DND-41 (cell line): ENCODE results near the gene IL6R.

Experiments used
- ATAC-seq: fragments of 200-7000 bp; cut with Tn5 transposase; 3 replicates; pipeline ENCODE4 v1.9.1; 2021; ENCODE audit warnings: low read depth; ENCODE audit not compliant: insufficient read depth
- DNase-seq: peaks from one replicate; pipeline ENCODE4 v3.0.0-alpha.2; 2020
- H2AFZ ChIP-seq: 2 replicates; pipeline ENCODE4 v1.6.0; 2012; ENCODE audit warnings: low read depth, low read length
- H3K27ac ChIP-seq: 2 replicates; pipeline ENCODE4 v1.5.1; 2012; ENCODE audit warnings: low read length, inconsistent platforms
- H3K27me3 ChIP-seq: fragments of 200-600 bp; sonication (generic); 2 replicates; pipeline ENCODE4 v1.6.0; 2012; ENCODE audit warnings: low read length, mild to moderate bottlenecking, inconsistent platforms; ENCODE audit not compliant: insufficient read depth, poor library complexity
- H3K36me3 ChIP-seq: 2 replicates; pipeline ENCODE4 v1.5.1; 2012; ENCODE audit warnings: low read length, inconsistent platforms; ENCODE audit not compliant: insufficient read depth
- H3K4me1 ChIP-seq: 2 replicates; pipeline ENCODE4 v1.5.1; 2012; ENCODE audit warnings: mild to moderate bottlenecking, low read length; ENCODE audit not compliant: insufficient read depth
- H3K4me2 ChIP-seq: 2 replicates; pipeline ENCODE4 v1.6.0; 2012; ENCODE audit warnings: mild to moderate bottlenecking, moderate library complexity, low read length, inconsistent platforms; ENCODE audit not compliant: insufficient read depth
- H3K4me3 ChIP-seq, 2 experiments: fragments of 200-600 bp in 1 of 2; shearing (Covaris generic) in 1 of 2; 2 replicates each; pipeline ENCODE4 v1.5.1; 2012 to 2016; ENCODE audit warnings: inconsistent platforms in 2 of 2, low read length in 2 of 2, mild to moderate bottlenecking in 2 of 2, low read depth in 1 of 2, moderate library complexity in 1 of 2
- H3K79me2 ChIP-seq: 2 replicates; pipeline ENCODE4 v1.6.0; 2012; ENCODE audit warnings: low read length, inconsistent platforms; ENCODE audit not compliant: insufficient read depth
- H3K9ac ChIP-seq: 2 replicates; pipeline ENCODE4 v1.6.0; 2012; ENCODE audit warnings: low read depth, mild to moderate bottlenecking, inconsistent platforms, low read length, moderate library complexity
- H3K9me3 ChIP-seq: 2 replicates; pipeline ENCODE4 v1.5.1; 2012; ENCODE audit warnings: low read length, moderate library complexity, mild to moderate bottlenecking, inconsistent platforms; ENCODE audit not compliant: insufficient read depth, severe bottlenecking
- H4K20me1 ChIP-seq: 2 replicates; pipeline ENCODE4 v1.6.0; 2012; ENCODE audit warnings: low read length; ENCODE audit not compliant: insufficient read depth
- EZH2 ChIP-seq: IDR thresholded peaks from 3 replicates; pipeline ENCODE4 v1.6.1; 2012; ENCODE audit warnings: borderline replicate concordance, low read depth, mild to moderate bottlenecking, moderate library complexity, low read length, inconsistent platforms; ENCODE audit not compliant: severe bottlenecking
- TF ChIP-seq, protein P1 (sequence below): IDR thresholded peaks from 2 replicates; pipeline ENCODE4 v1.5.1; 2012; ENCODE audit warnings: borderline replicate concordance, low read length, moderate library complexity, mild to moderate bottlenecking; ENCODE audit not compliant: poor library complexity, severe bottlenecking; ENCODE audit errors: extremely low read depth

Gene IL6R

DNA sequence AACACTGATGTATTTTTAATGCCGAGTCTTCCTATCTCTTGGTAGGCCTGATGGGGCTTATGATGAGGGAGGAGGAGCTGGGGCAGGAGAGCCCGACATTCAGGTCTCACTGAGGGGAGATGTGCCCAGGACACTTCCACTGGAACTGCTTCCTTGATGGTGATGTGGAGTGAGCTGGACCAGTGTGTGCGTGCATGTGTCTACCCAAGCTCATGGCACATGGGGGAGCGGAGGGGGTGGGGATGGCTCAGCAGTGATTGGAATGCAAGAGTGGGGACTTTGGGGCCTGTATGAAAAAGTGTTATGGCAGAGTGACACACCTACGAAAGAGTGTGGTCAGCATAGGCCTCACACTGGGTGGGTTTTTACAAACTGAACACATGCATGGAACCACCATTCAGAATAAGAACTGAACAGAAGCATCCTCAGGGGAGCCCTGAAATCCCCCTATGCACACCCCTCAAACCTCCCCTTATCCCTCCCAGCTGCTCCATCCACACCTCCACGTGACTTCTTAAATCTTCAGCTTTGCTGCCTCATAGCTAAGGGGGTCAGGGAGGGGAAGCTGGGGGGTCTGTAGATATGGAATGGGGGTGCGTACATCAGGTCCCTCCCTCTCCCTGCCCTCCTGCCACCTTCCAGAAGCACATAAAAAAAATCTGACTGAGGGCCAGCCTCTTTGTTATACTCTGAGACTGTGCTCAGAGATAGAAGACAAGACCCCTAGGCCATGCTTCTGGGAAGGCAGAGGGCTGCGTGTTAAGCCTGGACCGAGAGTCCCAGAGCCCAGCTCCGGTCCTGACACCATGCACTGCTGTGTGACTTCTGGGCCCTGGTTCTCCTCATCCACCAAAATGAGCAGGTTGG, 11.6 kb downstream of the IL6R start:
- peaks cover 7% of the 10 kb centered on the region for H3K27me3 ChIP-seq
- ATAC-seq (no peak), DNase-seq (no peak)
- no peak overlapping the region for H3K4me2 ChIP-seq
- H3K9ac ChIP-seq = no peak overlapping the region
- H3K4me1 ChIP-seq = no peaks in the 10 kb centered on the region
- no peaks in the 10 kb centered on the region for H4K20me1 ChIP-seq
- TF ChIP-seq, protein P1, sequence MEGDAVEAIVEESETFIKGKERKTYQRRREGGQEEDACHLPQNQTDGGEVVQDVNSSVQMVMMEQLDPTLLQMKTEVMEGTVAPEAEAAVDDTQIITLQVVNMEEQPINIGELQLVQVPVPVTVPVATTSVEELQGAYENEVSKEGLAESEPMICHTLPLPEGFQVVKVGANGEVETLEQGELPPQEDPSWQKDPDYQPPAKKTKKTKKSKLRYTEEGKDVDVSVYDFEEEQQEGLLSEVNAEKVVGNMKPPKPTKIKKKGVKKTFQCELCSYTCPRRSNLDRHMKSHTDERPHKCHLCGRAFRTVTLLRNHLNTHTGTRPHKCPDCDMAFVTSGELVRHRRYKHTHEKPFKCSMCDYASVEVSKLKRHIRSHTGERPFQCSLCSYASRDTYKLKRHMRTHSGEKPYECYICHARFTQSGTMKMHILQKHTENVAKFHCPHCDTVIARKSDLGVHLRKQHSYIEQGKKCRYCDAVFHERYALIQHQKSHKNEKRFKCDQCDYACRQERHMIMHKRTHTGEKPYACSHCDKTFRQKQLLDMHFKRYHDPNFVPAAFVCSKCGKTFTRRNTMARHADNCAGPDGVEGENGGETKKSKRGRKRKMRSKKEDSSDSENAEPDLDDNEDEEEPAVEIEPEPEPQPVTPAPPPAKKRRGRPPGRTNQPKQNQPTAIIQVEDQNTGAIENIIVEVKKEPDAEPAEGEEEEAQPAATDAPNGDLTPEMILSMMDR = no peak
- TF ChIP-seq EZH2 = no peak
- H2AFZ ChIP-seq = no peak overlapping the region
- no peaks in the 10 kb centered on the region for H3K9me3 ChIP-seq
- H3K36me3 ChIP-seq = no peaks in the 10 kb centered on the region
- no peak overlapping the region for H3K4me3 ChIP-seq
- no peaks in the 10 kb centered on the region for H3K79me2 ChIP-seq
- no peak overlapping the region for H3K27ac ChIP-seq

DNA sequence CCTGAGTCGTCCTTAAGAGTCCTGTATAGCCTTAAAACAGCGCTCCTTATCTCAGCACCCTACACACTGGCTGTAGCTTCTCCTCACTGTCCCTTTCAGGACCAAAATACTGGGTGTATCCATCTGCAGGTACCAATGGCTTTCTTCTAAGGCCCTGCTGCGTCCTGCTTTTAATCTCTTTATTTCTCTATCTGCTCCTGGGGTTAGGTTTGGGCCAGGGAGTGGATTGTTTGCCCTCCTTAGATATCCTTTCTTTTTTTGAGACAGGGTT, 12.1 kb downstream of the IL6R start:
- no peak for DNase-seq
- no peak overlapping the region for H3K27ac ChIP-seq
- no peak overlapping the region for H3K4me3 ChIP-seq
- no peaks in the 10 kb centered on the region for H3K4me1 ChIP-seq
- H3K9me3 ChIP-seq = no peaks in the 10 kb centered on the region
- H2AFZ ChIP-seq = no peak overlapping the region
- no peak overlapping the region for H3K4me2 ChIP-seq
- TF ChIP-seq, protein P1 = no peak
- no peak for TF ChIP-seq EZH2
- H4K20me1 ChIP-seq = no peaks in the 10 kb centered on the region
- no peak overlapping the region for H3K9ac ChIP-seq
- H3K36me3 ChIP-seq = no peaks in the 10 kb centered on the region
- ATAC-seq = no peak
- H3K27me3 ChIP-seq = peaks cover 7% of the 10 kb centered on the region
- H3K79me2 ChIP-seq = no peaks in the 10 kb centered on the region

DNA sequence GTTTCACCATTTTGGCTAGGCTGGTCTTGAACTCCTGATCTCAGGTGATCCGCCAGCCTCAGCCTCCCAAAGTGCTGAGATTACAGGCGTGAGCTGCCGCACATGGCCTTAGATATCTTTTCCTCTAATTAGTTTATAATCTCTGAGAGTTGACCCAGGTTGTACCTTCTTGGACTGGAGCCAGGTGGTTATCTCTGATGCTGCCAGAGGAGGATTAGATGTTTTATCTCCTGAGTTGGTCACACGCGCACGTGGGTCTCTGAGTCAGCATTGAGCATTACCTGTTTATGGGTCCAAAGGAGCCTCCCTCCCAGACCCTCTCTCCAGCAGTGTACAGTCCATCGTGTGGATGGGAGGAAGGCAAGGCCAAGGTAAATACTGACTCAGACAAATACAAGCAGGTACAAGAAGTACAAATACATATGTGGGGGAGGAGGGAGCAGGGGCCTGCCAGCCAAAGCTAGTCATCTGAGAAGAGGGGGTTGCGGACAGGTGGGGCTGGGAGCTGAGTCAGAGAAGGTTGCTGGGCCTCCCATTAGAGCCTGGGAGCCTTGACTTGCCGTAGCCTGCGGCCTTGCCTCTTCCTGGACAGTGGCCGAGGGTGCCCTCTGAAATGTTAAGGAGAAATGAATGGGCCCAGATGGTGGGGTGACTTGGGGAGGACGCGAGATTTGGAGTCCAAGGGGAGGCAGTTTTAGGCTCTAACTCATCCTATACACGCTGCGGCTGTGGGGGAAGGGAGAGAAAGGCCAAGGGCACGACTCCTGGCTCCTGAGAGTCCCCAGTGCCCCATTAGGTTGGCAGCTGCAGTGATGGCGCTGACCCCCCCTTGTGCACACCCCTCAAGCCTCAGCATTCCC, 13.1 kb downstream of the IL6R start:
- no peaks in the 10 kb centered on the region for H3K4me1 ChIP-seq
- TF ChIP-seq EZH2 = no peak
- TF ChIP-seq, protein P1 = no peak
- H3K4me2 ChIP-seq = no peak overlapping the region
- no peak overlapping the region for H3K4me3 ChIP-seq
- no peak for ATAC-seq
- H4K20me1 ChIP-seq = no peaks in the 10 kb centered on the region
- peaks cover 11% of the 10 kb centered on the region for H3K27me3 ChIP-seq
- no peak overlapping the region for H3K27ac ChIP-seq
- H2AFZ ChIP-seq = no peak overlapping the region
- no peaks in the 10 kb centered on the region for H3K9me3 ChIP-seq
- H3K36me3 ChIP-seq = no peaks in the 10 kb centered on the region
- H3K79me2 ChIP-seq = no peaks in the 10 kb centered on the region
- no peak overlapping the region for H3K9ac ChIP-seq
- no peak for DNase-seq
